SW 1271 (cell line): Measurements from ENCODE around the gene PTGES.

ENCODE experiments used
- DNase-seq, 2 experiments: peaks; one replicate each; lab custom pipeline; 2025; lab: John Stamatoyannopoulos, UW

PTGES gene

GRCh38 chr9:129719135-129719534 lies 33.7 kb downstream of the PTGES start:
- no peak for DNase-seq

DNA sequence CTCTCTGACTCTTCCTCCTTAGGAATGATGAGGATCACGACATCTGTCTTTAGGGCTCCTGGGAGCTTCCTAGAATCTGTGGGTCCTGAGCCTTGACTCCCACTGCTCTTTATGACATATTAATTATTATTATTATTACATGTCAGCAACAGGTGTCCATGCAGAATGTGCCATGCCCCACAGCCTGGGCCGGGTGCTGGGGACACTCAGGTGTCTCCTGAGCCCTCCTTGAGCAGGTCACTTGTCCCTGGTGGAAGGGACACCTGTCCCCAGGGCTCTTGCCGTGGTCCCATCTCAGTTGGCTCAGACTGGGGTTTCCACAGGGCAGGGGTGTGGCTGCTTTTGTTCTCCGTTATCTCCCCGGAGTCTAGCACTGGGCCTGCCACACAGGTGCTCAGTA lies 34.2 kb downstream of the PTGES start:
- no peak for DNase-seq

GRCh38 chr9:129717991-129718390 lies 34.9 kb downstream of the PTGES start:
- no peak for DNase-seq

DNA sequence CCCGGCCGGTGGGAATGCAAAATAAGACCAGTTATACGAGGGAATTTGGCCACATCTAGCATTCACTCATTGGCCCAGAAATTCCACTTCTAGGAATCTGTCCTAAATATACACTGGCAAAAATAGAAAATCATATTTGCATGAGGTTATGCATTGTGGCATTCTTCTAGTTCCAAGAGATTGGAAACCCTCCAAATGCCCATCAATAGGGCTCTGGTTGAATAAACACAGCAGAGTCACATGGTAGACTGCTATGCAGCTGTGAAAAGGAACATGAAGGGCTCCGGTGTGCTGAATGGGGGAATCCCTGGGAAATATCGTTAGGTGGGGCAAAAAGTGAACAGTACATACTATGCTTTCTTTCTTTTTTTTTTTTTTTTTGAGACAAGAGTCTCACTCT lies 36.8 kb downstream of the PTGES start:
- DNase-seq, result no peak

DNA sequence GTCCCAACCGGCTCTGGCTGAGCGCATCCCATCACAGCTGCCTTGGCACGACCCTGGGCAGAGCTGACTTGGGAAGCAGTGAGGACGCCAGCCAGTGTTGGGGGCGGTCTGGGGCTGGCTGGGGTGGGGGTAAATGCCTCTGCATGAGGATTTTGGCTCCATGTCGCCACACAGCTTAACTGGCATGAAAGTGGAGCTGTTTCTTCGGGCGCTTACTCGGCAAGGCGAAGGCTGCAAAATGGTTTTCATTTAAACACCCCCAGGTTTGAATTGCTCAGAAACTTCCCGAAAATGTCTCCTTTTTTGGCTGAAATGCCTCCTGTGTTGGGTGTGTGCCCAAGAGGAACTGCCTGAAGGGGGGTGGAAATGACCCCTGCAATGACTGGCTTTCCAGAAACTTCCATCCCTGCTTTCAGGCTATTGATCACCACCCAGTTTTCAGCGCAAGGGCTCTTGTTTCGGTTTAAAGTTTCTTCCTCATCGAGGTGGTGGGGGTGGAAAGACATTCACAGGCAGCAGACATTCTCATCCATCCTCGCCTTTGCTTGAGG lies 38.3 kb downstream of the PTGES start:
- DNase-seq, result no peak

GRCh38 chr9:129713402-129713679 lies 39.5 kb downstream of the PTGES start:
- no peak for DNase-seq

GRCh38 chr9:129712634-129713401 lies 40.0 kb downstream of the PTGES start:
- no peak for DNase-seq

GRCh38 chr9:129710169-129710453 lies 42.7 kb downstream of the PTGES start:
- no peak for DNase-seq

- no peak for DNase-seq
These were observed 43.2 kb downstream of the PTGES start for GRCh38 chr9:129709438-129710168.

GRCh38 chr9:129708793-129709192 lies 44.0 kb downstream of the PTGES start:
- DNase-seq, result no peak

- DNase-seq, result no peak
These were observed 48.0 kb downstream of the PTGES start for GRCh38 chr9:129704807-129705206.

DNA sequence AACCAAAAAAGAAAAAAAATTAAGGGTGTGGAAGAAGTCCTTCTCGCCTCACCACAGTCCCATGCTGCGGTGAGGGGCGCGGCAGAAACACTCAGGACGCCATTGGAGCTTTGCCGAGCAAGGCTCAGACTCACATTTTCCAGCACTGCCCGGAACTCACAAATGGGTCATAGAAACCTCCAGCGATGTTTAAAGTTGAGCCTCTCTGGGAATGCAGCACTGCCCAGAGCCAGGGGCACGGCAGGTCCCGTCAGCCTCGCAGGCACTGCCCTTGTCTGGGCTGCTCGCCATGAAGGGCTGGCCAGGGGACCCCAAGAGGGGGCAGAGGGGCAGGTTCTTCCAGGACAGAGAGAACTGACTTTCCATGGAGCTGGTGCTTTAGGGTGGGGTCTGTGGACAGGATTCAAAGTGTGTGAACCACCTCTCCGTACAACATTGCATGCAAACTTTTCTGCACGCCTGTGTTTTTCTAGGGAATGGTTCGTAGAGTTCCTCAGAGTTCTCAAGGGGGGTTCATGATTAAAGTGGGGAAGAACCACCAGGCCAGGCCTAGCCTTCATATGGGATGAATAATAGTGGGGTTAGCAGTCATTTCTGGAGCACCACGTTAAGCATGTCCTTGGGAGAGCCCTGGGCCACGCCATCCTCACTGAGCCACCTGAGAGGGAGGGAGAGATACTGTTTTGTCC lies 49.0 kb downstream of the PTGES start:
- DNase-seq, result no peak

GRCh38 chr9:129702589-129703520 lies 50.0 kb downstream of the PTGES start:
- DNase-seq, result no peak

- no peak for DNase-seq
These were observed 51.3 kb downstream of the PTGES start for GRCh38 chr9:129701549-129701948.

- no peak for DNase-seq
These were observed 51.8 kb downstream of the PTGES start for GRCh38 chr9:129701054-129701453.

- no peak for DNase-seq
These were observed 54.5 kb downstream of the PTGES start for GRCh38 chr9:129698254-129698757.

GRCh38 chr9:129697656-129698253 lies 55.1 kb downstream of the PTGES start:
- DNase-seq, result no peak

- DNase-seq, result no peak
These were observed 55.7 kb downstream of the PTGES start for GRCh38 chr9:129696944-129697655.

GRCh38 chr9:129695870-129696269 lies 57.0 kb downstream of the PTGES start:
- no peak for DNase-seq

- no peak for DNase-seq
These were observed 58.6 kb downstream of the PTGES start for GRCh38 chr9:129694243-129694646.

GRCh38 chr9:129693741-129694140 lies 59.1 kb downstream of the PTGES start:
- no peak for DNase-seq
